DMS53 (cell line): ENCODE data around the gene NTM.
A peak's percentile ranks its signal among the peaks of the same experiment; 100 is the strongest.

Source experiments
- DNase-seq: peaks from one replicate; lab custom pipeline; 2025; lab: John Stamatoyannopoulos, UW

The NTM gene

GRCh38 chr11:131373095-131373725 lies 2.8 kb downstream of the NTM start:
- DNase-seq = no peak

GRCh38 chr11:131373756-131374155 lies 3.3 kb downstream of the NTM start:
- DNase-seq = no peak

GRCh38 chr11:131375421-131375820 lies 5.0 kb downstream of the NTM start:
- DNase-seq = no peak

GRCh38 chr11:131375915-131376314 lies 5.5 kb downstream of the NTM start:
- DNase-seq = no peak

GRCh38 chr11:131378931-131379330 lies 8.5 kb downstream of the NTM start:
- no peak for DNase-seq

GRCh38 chr11:131385763-131386390 lies 15.5 kb downstream of the NTM start:
- DNase-seq = no peak

GRCh38 chr11:131386408-131386807 lies 16.0 kb downstream of the NTM start:
- DNase-seq = no peak

- no peak for DNase-seq
These were observed 17.6 kb downstream of the NTM start for GRCh38 chr11:131388030-131388429.

- DNase-seq = no peak
These were observed 19.2 kb downstream of the NTM start for GRCh38 chr11:131389582-131389981.

- DNase-seq = no peak
These were observed 20.8 kb downstream of the NTM start for GRCh38 chr11:131391176-131391575.

- no peak for DNase-seq
These were observed 22.3 kb downstream of the NTM start for GRCh38 chr11:131392528-131393255.

- DNase-seq = no peak
These were observed 23.3 kb downstream of the NTM start for GRCh38 chr11:131393691-131394090.

- DNase-seq = no peak
These were observed 27.3 kb downstream of the NTM start for GRCh38 chr11:131397675-131398074.

- no peak for DNase-seq
These were observed 31.6 kb downstream of the NTM start for GRCh38 chr11:131402040-131402439.

- no peak for DNase-seq
These were observed 33.6 kb downstream of the NTM start for GRCh38 chr11:131404010-131404409.

- peak; percentile 48 for DNase-seq
These were observed 37.7 kb downstream of the NTM start for GRCh38 chr11:131408025-131408640.

- no peak for DNase-seq
These were observed 38.9 kb downstream of the NTM start for GRCh38 chr11:131409345-131409744.

GRCh38 chr11:131411636-131412035 lies 41.2 kb downstream of the NTM start:
- DNase-seq = no peak

GRCh38 chr11:131412061-131412460 lies 41.6 kb downstream of the NTM start:
- DNase-seq = no peak

- DNase-seq = no peak
These were observed 42.8 kb downstream of the NTM start for GRCh38 chr11:131413217-131413616.

GRCh38 chr11:131418189-131418588 lies 47.8 kb downstream of the NTM start:
- no peak for DNase-seq

- DNase-seq = no peak
These were observed 50.8 kb downstream of the NTM start for GRCh38 chr11:131421066-131421855.
